Liver (tissue), 9 donors: ENCODE data around the gene ELN. TPM values are rescaled to one million over a fixed set of nuclear protein-coding genes. Genes with fewer than 3 reads are reported as not detected.

ENCODE experiments used
- DNase-seq: peaks from one replicate; pipeline ENCODE4 v3.0.0-alpha.2; 2017; ENCODE audit warnings: low spot score
- H3K27ac ChIP-seq, 2 donors: one replicate each; pipeline ENCODE4 v1.7.0; 2013; ENCODE audit warnings: inconsistent platforms in 2 of 2, low read length in 2 of 2, control low read depth in 1 of 2, low read depth in 1 of 2, mild to moderate bottlenecking in 1 of 2
- H3K27me3 ChIP-seq, 4 donors: one replicate each; pipeline versions ENCODE4 v1.6.1 to v1.7.0; 2013; ENCODE audit warnings: low read length in 3 of 4, inconsistent platforms in 1 of 4, mild to moderate bottlenecking in 1 of 4, moderate library complexity in 1 of 4; ENCODE audit not compliant: control insufficient read depth in 4 of 4, insufficient read depth in 4 of 4
- H3K36me3 ChIP-seq, 4 donors: one replicate each; pipeline versions ENCODE4 v1.6.1 to v1.7.0; 2013; ENCODE audit warnings: low read length in 3 of 4, mild to moderate bottlenecking in 3 of 4, low read depth in 1 of 4, moderate library complexity in 1 of 4; ENCODE audit not compliant: control insufficient read depth in 4 of 4, insufficient read depth in 3 of 4
- H3K4me1 ChIP-seq, 4 donors: one replicate each; pipeline versions ENCODE4 v1.6.1 to v1.7.0; 2013; ENCODE audit warnings: low read length in 3 of 4, mild to moderate bottlenecking in 3 of 4, moderate library complexity in 1 of 4; ENCODE audit not compliant: control insufficient read depth in 4 of 4, insufficient read depth in 4 of 4
- H3K4me3 ChIP-seq, 3 donors: one replicate each; pipeline versions ENCODE4 v1.6.1 to v1.7.0; 2013; ENCODE audit warnings: low read length in 3 of 3, control low read depth in 1 of 3, low read depth in 1 of 3, mild to moderate bottlenecking in 1 of 3
- H3K9ac ChIP-seq, 2 donors: one replicate each; pipeline ENCODE4 v1.7.0; 2013; ENCODE audit warnings: low read length in 2 of 2, mild to moderate bottlenecking in 2 of 2, moderate library complexity in 2 of 2, control low read depth in 1 of 2, low read depth in 1 of 2
- H3K9me3 ChIP-seq, 4 donors: one replicate each; pipeline versions ENCODE4 v1.6.1 to v1.7.0; 2013; ENCODE audit warnings: low read length in 3 of 4; ENCODE audit not compliant: control insufficient read depth in 4 of 4
- ATF3 ChIP-seq: IDR thresholded peaks from 2 replicates; pipeline ENCODE4 v1.6.1; 2016; ENCODE audit warnings: antibody characterized with exemption
- CTCF ChIP-seq: fragments of 150-350 bp; IDR thresholded peaks from 2 replicates; pipeline ENCODE4 v1.5.1; 2017; ENCODE audit warnings: improper control_type of control experiment, low read depth, low read length; ENCODE audit not compliant: missing input control
- EGR1 ChIP-seq, 2 donors: IDR thresholded peaks; 2 replicates each; pipeline ENCODE4 v1.6.1; 2016 to 2018; ENCODE audit warnings: antibody characterized with exemption in 2 of 2, low read depth in 2 of 2
- FOXA2 ChIP-seq: IDR thresholded peaks from 2 replicates; pipeline ENCODE4 v1.6.1; 2016; ENCODE audit warnings: antibody characterized with exemption
- HNF4A ChIP-seq, 2 donors: conservative IDR thresholded peaks; 2 replicates each; pipeline ENCODE4 v1.6.1; 2016; ENCODE audit warnings: antibody characterized with exemption in 2 of 2, mild to moderate bottlenecking in 2 of 2
- JUND ChIP-seq, 2 donors: IDR thresholded peaks; 2 replicates each; pipeline ENCODE4 v1.6.1; 2016; ENCODE audit warnings: antibody characterized with exemption in 2 of 2
- NR2F2 ChIP-seq: IDR thresholded peaks from 2 replicates; pipeline ENCODE4 v1.6.1; 2016; ENCODE audit warnings: antibody characterized with exemption
- RAD21 ChIP-seq, 2 donors: IDR thresholded peaks; 2 replicates each; pipeline ENCODE4 v1.6.1; 2016; ENCODE audit warnings: antibody characterized with exemption in 2 of 2, mild to moderate bottlenecking in 2 of 2
- REST ChIP-seq: IDR thresholded peaks from 2 replicates; pipeline ENCODE4 v1.6.1; 2016; ENCODE audit warnings: antibody characterized with exemption, mild to moderate bottlenecking
- RXRA ChIP-seq, 2 donors: IDR thresholded peaks; 2 replicates each; pipeline ENCODE4 v1.6.1; 2017 to 2018; ENCODE audit warnings: antibody characterized with exemption in 2 of 2, mild to moderate bottlenecking in 1 of 2
- SP1 ChIP-seq: IDR thresholded peaks from 2 replicates; pipeline ENCODE4 v1.6.1; 2018; ENCODE audit warnings: antibody characterized with exemption, mild to moderate bottlenecking
- TAF1 ChIP-seq: conservative IDR thresholded peaks from 2 replicates; pipeline ENCODE4 v1.6.1; 2016; ENCODE audit warnings: antibody characterized with exemption, mild to moderate bottlenecking
- YY1 ChIP-seq: IDR thresholded peaks from 2 replicates; pipeline ENCODE4 v1.6.1; 2016; ENCODE audit warnings: antibody characterized with exemption, mild to moderate bottlenecking
- ZBTB33 ChIP-seq: IDR thresholded peaks from 2 replicates; pipeline ENCODE4 v1.6.1; 2016; ENCODE audit warnings: antibody characterized with exemption
- WGBS: extraction: QIAGEN DNeasy Blood & Tissue Kit; methylation state at CpG from one replicate; pipeline ENCODE4 v1.1.7; 2013; 5-methylcytosine and 5-hydroxymethylcytosine counted together
- polyA plus RNA-seq, 2 donors: library from polyadenylated mRNA; stranded (reverse) in 1 of 2; unstranded in 1 of 2; fragments of 200-250 nt in 1 of 2; fragments of >200 nt in 1 of 2; fragmentation: Nextera tagmentation in 1 of 2; extraction: Ambion mirVana in 1 of 2; gene quantifications; one replicate each; pipeline versions ENCODE4 v1.2.1 to v1.2.3, GENCODE V29; 2013 to 2015
- total RNA-seq, 2 donors: library from RNA; depleted of rRNA; stranded (reverse); fragments of >200 nt; gene quantifications; one replicate each; pipeline ENCODE4 v1.2.3, GENCODE V29; 2014
- TF ChIP-seq, protein P1 (sequence below): IDR thresholded peaks from 2 replicates; pipeline ENCODE4 v1.6.1; 2016; ENCODE audit warnings: antibody characterized with exemption
- donor health status: healthy.
- donor health status: healthy.
- donor health status: healthy.
- donor health status: healthy.
- donor health status: healthy.

ELN gene
- total and polyA plus RNA-seq, 4 donors, result 2.7 to 16.3 (median 9.7) TPM

DNA sequence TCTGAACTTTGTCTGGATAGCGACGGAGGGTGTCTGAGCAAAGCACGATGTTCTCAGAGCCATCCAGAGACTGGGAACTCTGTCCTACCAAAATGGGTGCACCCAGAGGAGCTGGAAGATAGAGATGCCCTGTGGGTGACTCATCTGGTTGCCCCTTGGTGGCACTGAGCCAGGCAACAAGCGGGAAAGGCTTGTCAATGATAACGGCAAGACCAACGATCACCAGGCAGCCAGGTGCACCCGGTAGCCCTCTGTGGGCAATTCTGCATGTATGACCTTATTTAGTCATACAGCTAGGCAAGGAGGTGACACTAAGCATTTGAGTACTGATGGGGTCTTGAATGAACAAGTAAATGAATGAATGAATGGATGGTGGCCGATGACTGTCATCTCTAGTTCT lies 2.8 kb upstream of the ELN start (continued):
- no peak for TF ChIP-seq JUND (IDR thresholded peaks at IDR 0.05)
- no peak for TF ChIP-seq SP1
- no peak for TF ChIP-seq EGR1 (IDR thresholded peaks at IDR 0.05; ENCODE audit: low read depth in 2 of 2)

DNA sequence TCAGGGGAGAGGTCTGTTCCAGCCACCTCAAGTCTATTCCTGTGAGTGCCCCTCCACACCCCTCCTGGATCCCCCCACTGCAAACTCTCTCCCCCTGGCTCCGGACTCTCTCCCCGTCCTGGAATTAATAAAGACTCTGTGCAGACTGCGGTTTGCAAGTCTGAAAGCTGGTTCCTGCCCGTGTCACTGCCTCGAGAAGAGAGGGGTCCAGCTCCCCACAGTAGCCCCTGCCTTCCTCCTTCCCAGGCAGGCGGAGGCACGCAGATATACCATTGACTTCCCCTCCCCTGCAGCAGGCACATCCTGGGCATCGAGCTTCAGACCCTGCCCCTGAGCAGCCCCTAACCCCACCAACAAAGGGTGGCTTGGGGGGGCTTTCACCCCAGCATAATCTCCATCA lies 2.2 kb upstream of the ELN start:
- no peaks in the 10 kb centered on the region for H3K9me3 ChIP-seq
- no peaks in the 10 kb centered on the region for H3K27me3 ChIP-seq
- no peaks in the 10 kb centered on the region for H3K36me3 ChIP-seq
- H3K27ac ChIP-seq, result no peak overlapping the region
- DNase-seq, result no peak
- TF ChIP-seq CTCF, result no peak
- no peak for TF ChIP-seq ATF3
- no peak for TF ChIP-seq RAD21 (IDR thresholded peaks at IDR 0.05)
- no peak for TF ChIP-seq TAF1
- TF ChIP-seq ZBTB33, result no peak
- TF ChIP-seq RXRA (IDR thresholded peaks at IDR 0.05), result no peak
- no peak for TF ChIP-seq YY1
- TF ChIP-seq FOXA2, result no peak
- WGBS, result 65% methylated on average over 8 of the region's 8 CpGs
- H3K9ac ChIP-seq, result no peak overlapping the region
- no peak overlapping the region for H3K4me3 ChIP-seq
- H3K4me1 ChIP-seq, result peaks cover 2 to 24% (median 12%) of the 10 kb centered on the region in 4 donors

DNA sequence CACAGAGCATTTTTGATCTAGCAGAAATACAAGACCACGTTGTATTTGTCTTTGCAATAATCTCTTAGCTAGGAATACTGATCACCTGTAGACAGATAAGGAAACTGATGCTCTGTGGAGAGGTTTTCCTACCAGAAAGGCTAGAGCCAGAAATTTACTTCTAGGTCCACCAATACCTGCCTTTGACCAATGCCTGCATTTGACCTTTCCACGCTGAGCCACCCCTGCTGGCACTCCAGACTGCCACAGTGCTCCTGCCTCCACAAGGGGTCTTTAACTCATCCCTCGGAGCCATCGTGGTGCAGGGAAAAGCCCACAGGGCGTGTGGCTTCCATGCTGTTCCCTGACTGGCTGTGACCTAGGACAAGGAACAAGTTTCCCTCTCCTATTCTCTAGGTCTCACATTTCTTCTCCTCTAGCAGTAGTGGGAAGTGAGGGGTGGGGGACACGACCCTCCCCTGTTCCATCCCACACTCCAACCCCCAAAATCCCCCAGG lies 1.5 kb upstream of the ELN start:
- no peaks in the 10 kb centered on the region for H3K27me3 ChIP-seq
- H3K9ac ChIP-seq, result peak overlapping the region; percentile 18 to 30
- peaks cover 2 to 30% (median 14%) of the 10 kb centered on the region in 4 donors for H3K4me1 ChIP-seq

More for the DNA sequence above, 1.5 kb upstream of the ELN start:
- Histone ChIP-seq H3K9me3 (no peaks in the 10 kb centered on the region), H3K27ac (no peak overlapping the region), H3K36me3 (no peaks in the 10 kb centered on the region), H3K4me3 (no peak overlapping the region)
- no peak for DNase-seq
- WGBS, result 24% methylated on average over 6 of the region's 6 CpGs
- TF ChIP-seq TAF1 (no peak), YY1 (no peak), RAD21 (IDR thresholded peaks at IDR 0.05) (no peak), ZBTB33 (no peak), NR2F2 (no peak), HNF4A (conservative IDR thresholded peaks at IDR 0.05) (no peak), JUND (IDR thresholded peaks at IDR 0.05) (no peak), REST (no peak)
- TF ChIP-seq, protein P1, sequence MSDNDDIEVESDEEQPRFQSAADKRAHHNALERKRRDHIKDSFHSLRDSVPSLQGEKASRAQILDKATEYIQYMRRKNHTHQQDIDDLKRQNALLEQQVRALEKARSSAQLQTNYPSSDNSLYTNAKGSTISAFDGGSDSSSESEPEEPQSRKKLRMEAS, result no peak
